ENCODE measurements around the gene CD8B2.

The CD8B2 gene

DNA sequence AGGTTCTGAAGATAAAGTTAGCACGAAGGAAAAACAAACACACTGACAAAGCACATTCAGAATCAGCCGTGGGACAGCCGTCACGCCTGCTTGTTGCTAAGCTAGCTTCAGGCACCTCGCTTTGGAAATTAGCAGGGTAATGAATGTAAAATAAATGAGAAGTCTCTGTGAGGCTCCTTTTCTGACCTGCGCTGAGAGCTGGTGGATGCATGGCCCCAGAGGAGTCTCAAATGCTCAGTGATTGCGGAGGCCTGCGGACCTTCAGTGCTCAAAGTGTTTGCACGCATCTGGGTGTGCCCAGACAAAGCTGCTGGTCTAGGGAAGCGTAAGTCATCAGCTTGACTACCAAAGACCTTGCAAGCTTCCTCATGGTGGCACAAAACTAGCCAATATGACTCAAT, 50.6 kb downstream of the CD8B2 start:
- no peak overlapping the region for H3K4me3 ChIP-seq (ENCODE audit: low read length)
- no peaks in the 10 kb centered on the region for H3K27me3 ChIP-seq (ENCODE audit: control insufficient read depth, insufficient read depth, low read length)
- no peaks in the 10 kb centered on the region for H3K36me3 ChIP-seq (ENCODE audit: control insufficient read depth, low read depth, low read length)
- no peak overlapping the region for H3K27ac ChIP-seq (ENCODE audit: low read length)
- H3K9ac ChIP-seq (ENCODE audit: low read length), result no peak overlapping the region
- H3K9me3 ChIP-seq (ENCODE audit: control insufficient read depth, low read depth, low read length), result no peaks in the 10 kb centered on the region
- H3K4me1 ChIP-seq (ENCODE audit: control insufficient read depth, low read depth, low read length), result no peaks in the 10 kb centered on the region

DNA sequence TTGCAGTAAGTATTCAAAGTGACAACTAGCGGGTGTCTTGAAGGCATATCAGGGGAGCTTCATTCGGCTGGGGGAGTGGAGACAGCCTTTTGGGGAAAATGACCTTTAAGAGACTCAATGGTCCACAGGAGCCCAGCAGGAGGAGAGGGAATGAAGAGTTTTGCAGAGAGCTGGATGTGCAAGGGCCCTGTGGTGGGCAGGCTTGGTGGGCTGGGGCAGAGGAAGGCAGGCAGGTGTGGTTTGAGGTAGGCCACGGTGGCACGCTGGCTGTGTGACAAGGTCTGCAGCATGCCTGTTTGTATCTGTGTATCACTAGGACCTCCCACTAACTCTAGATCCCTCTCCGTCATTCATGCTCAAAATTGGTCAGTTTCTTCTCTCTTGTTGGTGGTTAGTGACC, 53.7 kb downstream of the CD8B2 start:
- Histone ChIP-seq H3K4me1 (ENCODE audit: control insufficient read depth, low read depth, low read length) (no peaks in the 10 kb centered on the region), H3K4me3 (ENCODE audit: low read length) (no peak overlapping the region), H3K36me3 (ENCODE audit: control insufficient read depth, low read depth, low read length) (no peaks in the 10 kb centered on the region), H3K9ac (ENCODE audit: low read length) (no peak overlapping the region), H3K27ac (ENCODE audit: low read length) (no peak overlapping the region), H3K9me3 (ENCODE audit: control insufficient read depth, low read depth, low read length) (no peaks in the 10 kb centered on the region), H3K27me3 (ENCODE audit: control insufficient read depth, insufficient read depth, low read length) (no peaks in the 10 kb centered on the region)

DNA sequence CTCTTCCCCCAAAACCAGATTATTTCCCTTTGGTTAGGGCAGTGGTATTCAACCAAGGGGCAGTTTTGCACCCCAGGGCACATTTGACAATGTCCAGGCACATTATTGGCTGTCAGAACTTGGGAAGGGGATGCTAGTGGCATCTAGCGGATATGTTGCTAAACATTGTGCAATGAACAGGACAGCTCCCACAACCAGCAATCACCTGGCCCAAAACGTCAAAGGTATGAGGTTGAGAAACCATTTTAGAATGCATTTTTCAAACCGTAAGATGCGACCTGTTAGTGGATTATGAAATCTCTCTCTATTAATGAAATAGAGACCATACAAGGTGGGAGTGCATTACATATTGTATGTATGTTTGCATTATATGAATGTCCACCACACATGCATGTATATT, 54.2 kb downstream of the CD8B2 start:
- no peak overlapping the region for H3K9ac ChIP-seq (ENCODE audit: low read length)
- no peaks in the 10 kb centered on the region for H3K4me1 ChIP-seq (ENCODE audit: control insufficient read depth, low read depth, low read length)
- no peak overlapping the region for H3K4me3 ChIP-seq (ENCODE audit: low read length)
- H3K27ac ChIP-seq (ENCODE audit: low read length), result no peak overlapping the region
- no peaks in the 10 kb centered on the region for H3K36me3 ChIP-seq (ENCODE audit: control insufficient read depth, low read depth, low read length)
- no peaks in the 10 kb centered on the region for H3K27me3 ChIP-seq (ENCODE audit: control insufficient read depth, insufficient read depth, low read length)
- no peaks in the 10 kb centered on the region for H3K9me3 ChIP-seq (ENCODE audit: control insufficient read depth, low read depth, low read length)

DNA sequence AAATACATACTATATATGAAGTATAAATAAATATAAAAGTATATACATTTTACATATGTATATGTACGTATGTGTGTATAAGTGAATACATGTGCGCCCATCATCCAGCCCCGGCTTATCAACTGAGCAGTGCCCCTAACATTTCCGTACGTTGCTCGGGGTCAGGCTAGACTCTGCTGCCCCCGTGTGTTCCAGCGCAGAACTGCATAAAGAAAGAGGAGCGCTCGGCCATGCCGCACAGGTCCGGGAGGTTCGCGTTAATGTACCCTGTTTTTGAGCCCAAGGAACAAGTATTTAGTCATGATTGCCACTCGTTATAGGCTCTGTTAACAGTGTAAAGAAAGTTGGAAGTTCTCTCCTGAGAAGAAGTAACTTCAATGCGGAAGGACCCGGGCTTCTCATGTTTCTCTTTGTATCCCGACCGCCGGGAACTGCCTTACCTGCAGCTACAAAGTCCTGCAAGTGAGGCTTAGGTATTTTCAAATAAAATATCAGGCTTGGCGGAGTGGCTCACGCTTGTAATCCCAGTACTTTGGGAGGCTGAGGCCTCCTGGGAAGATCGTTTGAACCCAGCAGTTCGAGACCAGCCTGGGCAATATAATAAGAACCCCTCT, 55.7 kb downstream of the CD8B2 start:
- Histone ChIP-seq H3K9me3 (ENCODE audit: control insufficient read depth, low read depth, low read length) (no peaks in the 10 kb centered on the region), H3K4me3 (ENCODE audit: low read length) (peak overlapping the region; percentile 60), H3K27me3 (ENCODE audit: control insufficient read depth, insufficient read depth, low read length) (no peaks in the 10 kb centered on the region), H3K27ac (ENCODE audit: low read length) (no peak overlapping the region), H3K4me1 (ENCODE audit: control insufficient read depth, low read depth, low read length) (no peaks in the 10 kb centered on the region), H3K9ac (ENCODE audit: low read length) (no peak overlapping the region), H3K36me3 (ENCODE audit: control insufficient read depth, low read depth, low read length) (no peaks in the 10 kb centered on the region)

DNA sequence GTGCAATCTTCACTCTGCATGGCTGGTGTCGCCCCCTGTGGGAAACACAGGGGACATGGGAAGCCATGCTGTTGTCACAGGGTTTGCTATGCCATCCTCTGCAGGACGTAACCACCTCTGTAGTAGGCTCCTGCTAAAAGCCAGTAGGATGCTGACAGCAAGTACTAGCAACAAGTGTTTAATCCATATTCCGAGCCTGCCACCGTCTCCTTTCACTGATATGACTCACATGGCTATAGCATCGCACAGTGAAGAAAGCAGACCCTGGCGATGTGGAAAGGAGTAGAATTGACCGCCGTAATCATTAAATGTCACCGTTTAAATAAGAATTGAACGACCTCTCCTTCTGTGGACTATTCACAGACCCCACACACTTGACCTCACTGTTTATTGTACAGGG, 57.8 kb downstream of the CD8B2 start:
- H3K9me3 ChIP-seq (ENCODE audit: control insufficient read depth, low read depth, low read length), result no peaks in the 10 kb centered on the region
- H3K27ac ChIP-seq (ENCODE audit: low read length), result no peak overlapping the region
- no peaks in the 10 kb centered on the region for H3K27me3 ChIP-seq (ENCODE audit: control insufficient read depth, insufficient read depth, low read length)
- H3K9ac ChIP-seq (ENCODE audit: low read length), result no peak overlapping the region
- no peaks in the 10 kb centered on the region for H3K4me1 ChIP-seq (ENCODE audit: control insufficient read depth, low read depth, low read length)
- no peak overlapping the region for H3K4me3 ChIP-seq (ENCODE audit: low read length)
- no peaks in the 10 kb centered on the region for H3K36me3 ChIP-seq (ENCODE audit: control insufficient read depth, low read depth, low read length)

DNA sequence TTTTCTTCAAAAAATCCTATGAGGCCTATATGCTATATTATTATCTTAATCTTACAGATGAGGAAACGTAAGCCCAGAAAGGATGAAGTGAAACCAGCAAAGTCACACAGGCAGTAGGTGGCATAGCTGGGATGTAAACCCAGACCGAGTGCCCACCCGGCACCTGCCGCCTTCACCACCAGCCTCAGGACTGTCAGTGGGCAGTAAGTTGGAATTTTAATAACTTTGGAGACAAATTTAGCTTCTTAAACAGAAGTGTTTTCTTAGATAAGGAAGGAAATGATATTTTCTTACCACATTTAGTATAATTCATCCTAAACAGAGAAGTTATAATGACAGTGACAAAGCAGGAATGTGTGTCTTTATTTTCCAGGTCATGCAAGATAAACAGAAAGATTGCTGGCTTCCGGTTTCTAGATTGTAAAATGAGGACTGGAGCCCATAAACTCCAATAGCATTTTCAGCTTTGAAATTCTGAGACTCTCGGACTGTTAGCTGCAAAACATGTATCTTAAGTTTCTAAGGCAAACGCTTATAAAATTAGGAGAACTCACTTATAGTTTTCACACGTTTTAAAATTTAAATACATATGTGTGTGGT, 59.3 kb downstream of the CD8B2 start:
- H3K4me1 ChIP-seq (ENCODE audit: control insufficient read depth, low read depth, low read length), result no peaks in the 10 kb centered on the region
- no peaks in the 10 kb centered on the region for H3K27me3 ChIP-seq (ENCODE audit: control insufficient read depth, insufficient read depth, low read length)
- no peaks in the 10 kb centered on the region for H3K36me3 ChIP-seq (ENCODE audit: control insufficient read depth, low read depth, low read length)
- no peaks in the 10 kb centered on the region for H3K9me3 ChIP-seq (ENCODE audit: control insufficient read depth, low read depth, low read length)
- no peak overlapping the region for H3K4me3 ChIP-seq (ENCODE audit: low read length)
- H3K27ac ChIP-seq (ENCODE audit: low read length), result no peak overlapping the region
- H3K9ac ChIP-seq (ENCODE audit: low read length), result no peak overlapping the region

DNA sequence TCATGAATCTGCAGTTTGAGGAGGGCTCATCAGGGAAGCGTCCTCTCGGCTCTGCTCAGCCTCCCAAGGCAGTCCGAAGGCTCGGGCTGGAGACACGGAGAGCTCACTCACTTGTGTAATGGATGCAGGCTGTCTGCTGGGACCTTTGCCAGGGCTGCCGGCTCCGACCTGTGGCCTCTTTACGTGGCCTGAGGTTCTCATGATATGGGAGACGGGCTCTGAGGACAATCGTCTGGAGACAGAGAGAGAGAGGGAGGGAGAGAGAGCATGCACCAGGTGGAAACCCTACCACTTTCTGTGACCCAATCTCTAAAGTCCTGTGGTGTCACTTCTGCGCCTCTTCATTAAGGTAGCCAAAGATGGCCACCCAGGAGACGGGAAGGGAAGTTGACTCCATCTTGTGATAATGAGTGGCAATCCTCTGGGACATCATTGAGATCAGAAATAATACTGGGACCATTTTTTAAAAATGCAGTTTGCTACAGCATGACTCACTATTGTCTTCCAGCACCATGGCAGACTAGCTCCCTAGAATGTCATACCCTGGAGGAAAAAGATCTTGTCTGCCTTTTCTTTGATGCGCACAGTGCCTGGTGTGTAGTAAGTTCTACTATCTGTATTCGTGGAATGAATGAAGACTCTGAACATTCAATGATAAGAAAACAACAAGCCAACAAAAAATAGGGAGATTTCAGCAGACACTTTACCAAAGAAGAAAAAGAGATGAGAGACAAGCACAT, 60.2 kb downstream of the CD8B2 start:
- Histone ChIP-seq H3K4me1 (ENCODE audit: control insufficient read depth, low read depth, low read length) (no peaks in the 10 kb centered on the region), H3K4me3 (ENCODE audit: low read length) (no peak overlapping the region), H3K36me3 (ENCODE audit: control insufficient read depth, low read depth, low read length) (no peaks in the 10 kb centered on the region), H3K9ac (ENCODE audit: low read length) (no peak overlapping the region), H3K27ac (ENCODE audit: low read length) (no peak overlapping the region), H3K27me3 (ENCODE audit: control insufficient read depth, insufficient read depth, low read length) (no peaks in the 10 kb centered on the region), H3K9me3 (ENCODE audit: control insufficient read depth, low read depth, low read length) (no peaks in the 10 kb centered on the region)

DNA sequence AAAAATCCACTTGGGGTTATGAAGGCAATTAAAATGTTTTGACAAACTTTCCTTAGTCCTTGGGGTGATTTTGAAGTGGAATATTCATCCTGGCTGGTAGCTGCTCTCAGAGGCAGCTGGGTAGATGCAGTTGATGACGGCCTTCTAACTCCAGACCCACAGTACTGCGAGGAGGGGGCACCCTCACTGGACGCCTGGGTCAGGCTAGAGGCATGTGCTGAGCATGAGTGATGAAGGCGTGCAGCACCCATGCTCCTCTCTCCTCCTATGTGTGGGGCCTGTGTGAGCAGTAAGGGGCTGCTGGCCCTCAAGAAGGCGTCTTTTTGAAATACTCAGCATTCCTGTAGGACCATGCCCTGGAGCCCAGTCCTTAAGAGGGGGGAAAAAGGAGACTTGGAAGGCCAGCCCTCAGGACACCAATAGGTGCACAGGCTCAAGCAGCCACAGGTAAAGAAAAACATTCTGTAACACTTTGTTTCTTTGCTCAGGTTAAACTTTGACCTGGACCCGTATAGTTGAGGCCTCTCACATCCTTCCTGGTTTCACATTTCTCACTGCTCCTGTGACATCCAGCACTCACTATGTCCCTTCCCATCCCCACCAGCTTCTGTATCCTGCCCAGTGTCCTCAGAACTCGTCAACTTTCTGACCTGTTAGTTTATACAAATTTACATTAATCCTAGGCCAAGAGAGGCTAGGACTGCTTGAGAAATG, 64.4 kb downstream of the CD8B2 start:
- Histone ChIP-seq H3K36me3 (ENCODE audit: control insufficient read depth, low read depth, low read length) (no peaks in the 10 kb centered on the region), H3K9ac (ENCODE audit: low read length) (no peak overlapping the region), H3K9me3 (ENCODE audit: control insufficient read depth, low read depth, low read length) (peaks cover 2% of the 10 kb centered on the region), H3K27me3 (ENCODE audit: control insufficient read depth, insufficient read depth, low read length) (no peaks in the 10 kb centered on the region), H3K27ac (ENCODE audit: low read length) (no peak overlapping the region), H3K4me3 (ENCODE audit: low read length) (no peak overlapping the region), H3K4me1 (ENCODE audit: control insufficient read depth, low read depth, low read length) (no peaks in the 10 kb centered on the region)

DNA sequence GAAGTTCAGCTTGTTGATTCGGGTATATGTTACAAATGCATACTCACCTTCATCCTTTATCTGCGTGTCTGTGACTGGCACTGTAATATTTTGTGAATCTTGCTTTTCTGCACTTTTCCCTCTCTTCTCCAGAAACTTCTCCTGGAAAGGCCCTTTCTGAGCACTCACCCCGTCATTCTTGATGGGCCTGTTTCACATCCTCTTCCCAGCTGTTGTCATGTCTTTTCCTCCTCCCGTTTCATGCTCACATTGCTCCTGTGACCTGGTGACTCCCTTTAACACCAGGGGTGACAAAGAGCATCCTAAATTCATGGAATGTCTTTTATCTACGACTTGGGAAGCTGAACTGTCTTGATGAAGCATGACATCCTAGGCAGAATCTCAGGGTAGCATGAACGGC, 65.8 kb downstream of the CD8B2 start:
- peaks cover 4% of the 10 kb centered on the region for H3K9me3 ChIP-seq (ENCODE audit: control insufficient read depth, low read depth, low read length)
- H3K9ac ChIP-seq (ENCODE audit: low read length), result no peak overlapping the region
- no peaks in the 10 kb centered on the region for H3K27me3 ChIP-seq (ENCODE audit: control insufficient read depth, insufficient read depth, low read length)
- H3K36me3 ChIP-seq (ENCODE audit: control insufficient read depth, low read depth, low read length), result no peaks in the 10 kb centered on the region
- H3K4me1 ChIP-seq (ENCODE audit: control insufficient read depth, low read depth, low read length), result no peaks in the 10 kb centered on the region
- no peak overlapping the region for H3K4me3 ChIP-seq (ENCODE audit: low read length)
- no peak overlapping the region for H3K27ac ChIP-seq (ENCODE audit: low read length)

DNA sequence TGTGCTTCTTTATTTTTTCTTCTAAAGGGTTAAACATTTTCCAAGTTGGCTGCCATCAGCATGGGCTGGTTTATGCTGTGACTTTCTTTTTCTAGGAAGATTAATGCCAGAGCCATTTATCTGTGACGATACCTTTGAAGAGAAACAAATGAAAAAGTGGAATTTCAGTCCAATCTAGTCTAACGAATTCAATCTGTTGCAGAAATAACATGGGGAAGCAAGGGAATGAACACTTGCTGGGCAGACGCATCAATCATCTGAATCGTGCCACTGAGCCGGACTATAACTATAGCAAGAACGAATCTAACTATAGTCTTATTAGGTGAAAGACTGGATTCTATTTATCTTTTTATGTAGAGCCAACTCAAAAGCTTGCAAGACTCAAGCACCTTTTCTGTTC, 66.2 kb downstream of the CD8B2 start:
- no peak overlapping the region for H3K27ac ChIP-seq (ENCODE audit: low read length)
- no peaks in the 10 kb centered on the region for H3K4me1 ChIP-seq (ENCODE audit: control insufficient read depth, low read depth, low read length)
- no peaks in the 10 kb centered on the region for H3K36me3 ChIP-seq (ENCODE audit: control insufficient read depth, low read depth, low read length)
- H3K4me3 ChIP-seq (ENCODE audit: low read length), result no peak overlapping the region
- H3K9me3 ChIP-seq (ENCODE audit: control insufficient read depth, low read depth, low read length), result peaks cover 4% of the 10 kb centered on the region
- H3K9ac ChIP-seq (ENCODE audit: low read length), result no peak overlapping the region
- H3K27me3 ChIP-seq (ENCODE audit: control insufficient read depth, insufficient read depth, low read length), result no peaks in the 10 kb centered on the region

DNA sequence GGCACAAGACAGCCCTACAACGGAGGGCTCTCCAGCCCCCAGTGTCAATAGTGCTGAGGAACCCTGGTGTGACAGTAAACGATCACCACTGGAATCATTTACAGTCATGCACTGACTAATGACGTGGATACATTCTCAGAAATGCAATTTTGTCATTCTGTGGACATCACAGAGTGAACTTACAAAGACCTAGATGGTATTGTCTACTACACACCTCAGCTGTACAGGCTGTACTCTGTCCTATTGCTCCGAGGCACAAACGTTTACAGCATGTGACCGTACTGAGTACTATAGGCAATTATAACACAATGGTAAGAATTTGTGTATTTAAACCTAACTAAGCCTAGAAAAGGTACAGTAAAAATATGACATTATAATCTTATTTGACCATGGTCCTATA, 67.2 kb downstream of the CD8B2 start:
- Histone ChIP-seq H3K36me3 (ENCODE audit: control insufficient read depth, low read depth, low read length) (no peaks in the 10 kb centered on the region), H3K27ac (ENCODE audit: low read length) (no peak overlapping the region), H3K27me3 (ENCODE audit: control insufficient read depth, insufficient read depth, low read length) (no peaks in the 10 kb centered on the region), H3K9ac (ENCODE audit: low read length) (no peak overlapping the region), H3K4me3 (ENCODE audit: low read length) (no peak overlapping the region), H3K4me1 (ENCODE audit: control insufficient read depth, low read depth, low read length) (no peaks in the 10 kb centered on the region), H3K9me3 (ENCODE audit: control insufficient read depth, low read depth, low read length) (peaks cover 4% of the 10 kb centered on the region)

Measured in iPS-18a (cell line).